Right ventricle myocardium superior (tissue), 1 donor: ENCODE results near the gene LTBP1. TPM values are rescaled to one million over a fixed set of nuclear protein-coding genes. Genes with fewer than 3 reads are reported as not detected.

Experiments used
- ATAC-seq: fragments of 200-7000 bp; cut with Tn5 transposase; one replicate; pipeline ENCODE4 v1.9.1; 2020; ENCODE audit warnings: mild to moderate bottlenecking; ENCODE audit not compliant: poor library complexity
- DNase-seq: peaks from one replicate; pipeline ENCODE4 v3.0.0-alpha.2; 2020
- intact Hi-C: fragments of 100-400 bp; cut with DNase I; formaldehyde crosslinking; loops from one replicate; pipeline ENCODE4 v1.11.2; 2022
- total RNA-seq: library from RNA; stranded (reverse); fragmentation: NEBNext Ultra II Directional; extraction: Animal tissue kit (Norgen Biotek cat#: 25700); gene quantifications from one replicate; pipeline ENCODE4 v1.2.1, GENCODE V29; 2021
- donor health status: DM: no; HTN: yes; CAD: no; lungs with severe emphysema.

LTBP1 gene
- total RNA-seq, 1 donor from 2014 or later = 79.9 TPM

GRCh38 chr2:33278245-33278943 lies 331.6 kb downstream of the LTBP1 start:
- no peak for DNase-seq
- intact Hi-C loops = no loop called here

GRCh38 chr2:33284287-33284686 lies 337.5 kb downstream of the LTBP1 start:
- intact Hi-C loops = no loop called here
- ATAC-seq (no peak), DNase-seq (no peak)

More at GRCh38 chr2:33278245-33278943, 331.6 kb downstream of the LTBP1 start:
- peak; percentile 78 for ATAC-seq

- ATAC-seq (no peak), DNase-seq (no peak)
- intact Hi-C loops = no loop called here
These were observed 340.8 kb downstream of the LTBP1 start for GRCh38 chr2:33287507-33288005.

GRCh38 chr2:33288011-33288410 lies 341.3 kb downstream of the LTBP1 start:
- ATAC-seq = no peak
- DNase-seq = no peak

GRCh38 chr2:33289961-33290360 lies 343.2 kb downstream of the LTBP1 start:
- intact Hi-C loops = no loop called here
- no peak for ATAC-seq
- no peak for DNase-seq

More at GRCh38 chr2:33288011-33288410, 341.3 kb downstream of the LTBP1 start:
- intact Hi-C loops = no loop called here

GRCh38 chr2:33291278-33292013 lies 344.7 kb downstream of the LTBP1 start:
- intact Hi-C loops = no loop called here
- ATAC-seq (peak; percentile 64), DNase-seq (no peak)

GRCh38 chr2:33292063-33292462 lies 345.3 kb downstream of the LTBP1 start:
- ATAC-seq = no peak
- no peak for DNase-seq
- intact Hi-C loops = no loop called here

- DNase-seq (no peak), ATAC-seq (peak; percentile 28)
- intact Hi-C loops = no loop called here
These were observed 346.3 kb downstream of the LTBP1 start for GRCh38 chr2:33292981-33293595.

- ATAC-seq (peak; percentile 30), DNase-seq (no peak)
- intact Hi-C loops = no loop called here
These were observed 351.5 kb downstream of the LTBP1 start for GRCh38 chr2:33298233-33298632.

GRCh38 chr2:33301355-33301754 lies 354.6 kb downstream of the LTBP1 start:
- no peak for DNase-seq
- intact Hi-C loops = no loop called here
- no peak for ATAC-seq

GRCh38 chr2:33302348-33302747 lies 355.6 kb downstream of the LTBP1 start:
- intact Hi-C loops = no loop called here
- ATAC-seq (no peak), DNase-seq (no peak)

GRCh38 chr2:33304032-33304864 lies 357.5 kb downstream of the LTBP1 start:
- ATAC-seq (peak; percentile 70), DNase-seq (no peak)
- intact Hi-C loops = no loop called here

- intact Hi-C loops = no loop called here
- DNase-seq (no peak), ATAC-seq (peak; percentile 46)
These were observed 361.0 kb downstream of the LTBP1 start for GRCh38 chr2:33307659-33308270.

- intact Hi-C loops = no loop called here
- DNase-seq = no peak
- ATAC-seq = no peak
These were observed 365.6 kb downstream of the LTBP1 start for GRCh38 chr2:33312355-33312754.

GRCh38 chr2:33313039-33313438 lies 366.3 kb downstream of the LTBP1 start:
- ATAC-seq (no peak), DNase-seq (no peak)
- intact Hi-C loops = no loop called here

GRCh38 chr2:33314541-33314940 lies 367.8 kb downstream of the LTBP1 start:
- intact Hi-C loops = no loop called here
- DNase-seq (no peak), ATAC-seq (no peak)

GRCh38 chr2:33316328-33316727 lies 369.6 kb downstream of the LTBP1 start:
- DNase-seq (no peak), ATAC-seq (no peak)
- intact Hi-C loops = no loop called here

- DNase-seq (no peak), ATAC-seq (peak; percentile 70)
- intact Hi-C loops = no loop called here
These were observed 370.7 kb downstream of the LTBP1 start for GRCh38 chr2:33317369-33318007.
